VCaP (cell line): ENCODE data around the gene SLC18A3.

ENCODE experiments used
- H3K27ac ChIP-seq: fragments of 450-650 bp; 2 replicates; pipeline ENCODE4 v1.5.1; 2017
- TF ChIP-seq, protein P1 (sequence below): fragments of 450-650 bp; conservative IDR thresholded peaks from 2 replicates; pipeline ENCODE4 v1.5.1; 2017; ENCODE audit warnings: mild to moderate bottlenecking, moderate library complexity

Gene SLC18A3

DNA sequence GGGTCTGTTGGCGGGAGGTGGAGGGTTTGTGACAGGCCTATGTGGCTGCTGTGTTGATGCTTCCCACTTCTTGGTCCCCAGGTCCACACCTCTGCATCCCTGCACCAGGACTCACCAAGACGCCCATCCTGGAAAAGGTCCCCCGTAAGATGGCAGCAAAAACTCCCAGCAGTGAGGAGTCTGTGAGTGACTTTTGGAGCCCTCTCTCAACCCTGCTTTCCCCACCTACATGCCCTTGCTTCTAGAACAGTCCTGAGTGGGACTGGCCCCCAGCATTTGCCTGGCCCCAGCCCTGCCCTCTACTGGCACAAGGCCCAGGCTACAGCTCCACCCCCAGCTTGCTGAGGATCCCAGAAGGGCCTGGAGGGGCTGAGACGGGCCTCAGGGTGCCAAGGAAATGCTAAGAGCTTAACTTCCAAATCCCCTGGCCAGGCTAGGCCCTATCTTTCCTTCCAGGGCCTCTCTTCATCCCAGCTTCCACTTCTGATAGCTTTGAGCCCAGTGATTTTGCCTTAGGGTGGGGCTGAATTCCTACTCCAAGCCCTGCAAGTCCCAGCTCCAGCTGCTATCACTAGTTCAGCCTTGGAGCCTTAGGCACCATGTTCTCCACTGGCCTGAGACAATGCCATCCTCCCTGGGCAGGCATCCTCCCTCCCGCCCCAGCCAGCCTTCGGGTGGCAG, 6.5 kb downstream of the SLC18A3 start:
- no peak overlapping the region for H3K27ac ChIP-seq
- TF ChIP-seq, protein P1, sequence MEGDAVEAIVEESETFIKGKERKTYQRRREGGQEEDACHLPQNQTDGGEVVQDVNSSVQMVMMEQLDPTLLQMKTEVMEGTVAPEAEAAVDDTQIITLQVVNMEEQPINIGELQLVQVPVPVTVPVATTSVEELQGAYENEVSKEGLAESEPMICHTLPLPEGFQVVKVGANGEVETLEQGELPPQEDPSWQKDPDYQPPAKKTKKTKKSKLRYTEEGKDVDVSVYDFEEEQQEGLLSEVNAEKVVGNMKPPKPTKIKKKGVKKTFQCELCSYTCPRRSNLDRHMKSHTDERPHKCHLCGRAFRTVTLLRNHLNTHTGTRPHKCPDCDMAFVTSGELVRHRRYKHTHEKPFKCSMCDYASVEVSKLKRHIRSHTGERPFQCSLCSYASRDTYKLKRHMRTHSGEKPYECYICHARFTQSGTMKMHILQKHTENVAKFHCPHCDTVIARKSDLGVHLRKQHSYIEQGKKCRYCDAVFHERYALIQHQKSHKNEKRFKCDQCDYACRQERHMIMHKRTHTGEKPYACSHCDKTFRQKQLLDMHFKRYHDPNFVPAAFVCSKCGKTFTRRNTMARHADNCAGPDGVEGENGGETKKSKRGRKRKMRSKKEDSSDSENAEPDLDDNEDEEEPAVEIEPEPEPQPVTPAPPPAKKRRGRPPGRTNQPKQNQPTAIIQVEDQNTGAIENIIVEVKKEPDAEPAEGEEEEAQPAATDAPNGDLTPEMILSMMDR, result no peak

DNA sequence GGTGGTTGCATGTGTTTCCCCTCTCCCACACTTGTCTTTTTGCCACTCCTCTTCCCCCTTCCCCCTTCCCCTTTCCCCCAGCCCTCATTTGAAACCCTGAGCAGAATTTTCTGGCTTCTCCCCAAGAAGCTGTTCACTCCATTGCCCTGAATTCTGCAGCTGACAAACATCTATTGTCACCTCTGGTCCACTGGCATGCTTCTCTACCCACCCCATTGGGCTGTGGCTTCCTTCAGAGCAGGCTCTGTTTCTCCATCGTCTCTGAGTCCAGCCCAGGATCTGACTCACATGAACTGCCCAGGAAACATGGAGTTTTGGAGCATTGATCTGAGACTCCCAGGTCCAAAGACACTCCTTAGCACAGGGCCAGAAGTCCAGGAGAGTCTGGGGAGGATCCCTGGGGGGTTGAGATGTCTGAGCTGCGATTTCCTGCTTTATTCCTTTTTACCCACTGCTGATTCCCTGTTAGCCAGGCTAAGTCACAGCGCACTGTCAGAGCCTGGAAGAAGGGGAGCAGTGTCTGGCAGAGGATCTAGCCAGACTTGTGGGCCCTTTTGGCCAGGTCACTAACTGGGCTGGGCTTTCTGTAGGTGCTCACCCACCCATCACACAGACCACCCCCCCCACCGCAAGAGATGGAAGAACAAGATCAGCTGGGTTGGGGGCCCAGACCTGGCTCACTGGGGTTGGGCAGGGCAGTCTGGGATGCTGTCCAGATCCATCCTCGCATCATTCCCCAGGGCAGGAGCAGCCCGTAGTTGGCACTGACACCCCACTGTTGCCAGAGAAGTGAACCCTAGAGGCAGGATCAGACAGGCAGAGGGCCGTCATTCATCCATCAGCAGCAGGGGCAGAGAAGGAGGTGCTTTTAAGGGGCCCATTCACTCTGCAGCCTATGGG, 7.3 kb downstream of the SLC18A3 start:
- H3K27ac ChIP-seq, result no peak overlapping the region
- TF ChIP-seq, protein P1, result no peak

DNA sequence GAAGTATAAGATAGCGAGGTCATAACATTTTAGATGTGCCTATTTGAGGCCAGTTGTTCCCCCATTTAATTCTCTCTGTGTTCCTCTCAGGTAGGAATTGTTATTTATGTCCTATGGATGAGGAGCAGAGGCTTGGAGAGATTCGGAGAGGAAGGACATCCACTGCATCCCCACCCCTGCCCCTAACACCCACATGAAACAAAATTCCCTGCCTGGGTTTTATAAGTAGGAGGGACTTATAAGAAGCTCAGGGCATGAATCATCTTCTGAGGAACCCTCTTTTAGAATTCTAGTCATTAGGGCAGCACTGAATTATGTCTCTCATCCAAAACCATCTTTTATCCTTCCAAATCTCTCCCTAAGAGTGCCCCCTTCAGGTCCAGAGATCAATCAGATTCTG, 8.7 kb downstream of the SLC18A3 start:
- no peak overlapping the region for H3K27ac ChIP-seq
- TF ChIP-seq, protein P1, result no peak

DNA sequence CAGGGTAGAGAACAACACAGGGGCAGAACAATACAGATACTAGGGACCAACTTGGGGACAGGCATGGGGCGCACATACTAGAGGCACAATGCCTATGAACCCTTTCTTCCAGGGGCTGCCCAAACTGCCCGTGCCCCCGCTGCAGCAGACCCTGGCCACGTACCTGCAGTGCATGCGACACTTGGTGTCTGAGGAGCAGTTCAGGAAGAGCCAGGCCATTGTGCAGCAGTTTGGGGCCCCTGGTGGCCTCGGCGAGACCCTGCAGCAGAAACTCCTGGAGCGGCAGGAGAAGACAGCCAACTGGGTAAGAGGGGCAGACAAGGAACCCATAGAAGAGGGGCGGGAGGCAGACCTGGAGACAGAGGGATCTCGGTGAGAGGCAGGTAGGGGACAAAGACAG, 9.5 kb downstream of the SLC18A3 start:
- TF ChIP-seq, protein P1, result no peak
- no peak overlapping the region for H3K27ac ChIP-seq

DNA sequence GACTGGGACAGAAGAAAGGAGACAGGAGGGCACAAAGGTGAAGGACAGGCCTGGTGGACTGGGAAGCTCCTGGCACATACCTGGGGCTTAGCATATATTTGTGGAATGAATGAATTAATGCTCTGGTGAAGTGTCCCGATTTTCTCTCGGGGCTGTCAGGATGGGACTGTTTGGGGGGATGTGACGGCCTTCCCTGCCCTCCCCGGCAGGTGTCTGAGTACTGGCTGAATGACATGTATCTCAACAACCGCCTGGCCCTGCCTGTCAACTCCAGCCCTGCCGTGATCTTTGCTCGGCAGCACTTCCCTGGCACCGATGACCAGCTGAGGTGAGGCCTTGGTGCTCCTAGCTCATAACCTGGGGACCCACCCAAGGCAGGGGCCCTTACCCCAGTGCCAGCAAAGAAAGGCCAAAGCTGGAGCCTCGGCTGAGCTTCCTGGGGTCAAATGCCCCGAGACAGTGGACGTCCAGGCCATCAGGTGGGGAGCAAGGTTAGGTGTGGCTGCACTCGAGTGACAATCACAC, 10.2 kb downstream of the SLC18A3 start:
- no peak overlapping the region for H3K27ac ChIP-seq
- TF ChIP-seq, protein P1, result no peak

DNA sequence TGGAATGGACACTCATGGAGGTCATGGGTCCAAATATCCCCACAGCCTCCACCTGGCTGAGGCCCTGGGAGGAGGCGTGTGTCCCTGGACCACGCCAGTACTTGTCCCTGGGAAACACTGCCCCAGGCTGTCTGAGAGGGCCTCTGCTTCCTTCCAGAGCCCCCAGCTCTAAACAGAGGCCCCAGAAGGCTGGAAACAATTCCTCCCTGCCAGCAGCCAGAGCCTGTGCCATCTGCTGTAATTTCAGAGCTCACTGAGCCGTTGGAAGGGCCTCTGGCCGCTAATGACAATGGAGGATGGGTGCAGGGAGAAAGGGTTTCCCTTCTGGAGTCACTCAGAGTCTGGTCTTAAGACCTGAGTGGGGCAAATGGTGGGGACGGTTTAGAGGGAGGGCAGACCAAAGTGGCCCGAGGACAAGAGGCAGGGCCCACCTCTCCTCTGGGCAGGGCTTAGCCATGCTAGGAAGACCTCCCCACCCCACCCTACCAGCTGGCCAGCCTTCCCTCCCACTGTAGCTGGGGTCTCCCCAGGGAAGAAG, 10.8 kb downstream of the SLC18A3 start:
- TF ChIP-seq, protein P1, result no peak

DNA sequence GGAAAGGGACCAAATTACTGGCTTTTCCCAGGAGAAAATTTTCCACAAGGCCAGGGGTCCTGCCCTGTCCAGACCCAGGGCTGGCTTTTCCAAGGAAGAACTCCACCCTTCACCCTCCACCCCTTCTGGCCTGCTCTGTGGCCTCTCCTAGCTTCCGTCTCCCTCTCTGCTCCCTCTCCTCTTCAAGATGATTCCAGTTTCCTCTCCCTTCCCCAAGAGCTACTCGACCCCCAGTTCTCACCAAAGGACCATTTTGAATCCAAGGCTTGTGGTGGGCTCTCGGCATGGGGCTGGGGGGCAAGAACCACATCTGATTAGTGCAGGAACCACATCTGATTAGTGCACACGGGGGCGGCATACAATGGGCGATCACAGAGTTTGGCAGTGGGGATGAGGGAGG, 11.5 kb downstream of the SLC18A3 start:
- no peak overlapping the region for H3K27ac ChIP-seq
- TF ChIP-seq, protein P1, result no peak

More for the DNA sequence above, 10.8 kb downstream of the SLC18A3 start:
- H3K27ac ChIP-seq, result no peak overlapping the region
